ENCODE measurements around the gene RNF157.
"Not testable (repeated sequence)": the region's sequence is repeated elsewhere in the genome, so short reads cannot be mapped to it uniquely, and the experiment has no call there.

The RNF157 gene

DNA sequence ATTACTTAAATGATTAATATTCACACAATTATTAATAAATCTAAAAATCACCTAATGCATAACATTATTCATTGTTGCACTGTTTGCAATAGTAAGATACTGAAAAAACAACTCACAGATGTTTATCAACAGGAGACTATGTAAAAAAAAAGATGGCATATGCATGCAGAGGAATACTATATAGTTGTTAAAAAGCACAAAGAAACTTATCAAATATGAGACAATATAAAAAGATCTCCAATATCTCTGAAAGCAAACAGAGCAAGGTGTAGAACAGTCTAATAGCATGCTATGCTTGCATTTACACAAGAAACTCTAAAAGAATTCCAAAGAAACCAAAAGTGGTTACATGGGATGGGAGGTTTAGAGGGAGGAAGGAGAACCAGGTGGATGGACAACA lies 3.7 kb downstream of the RNF157 start:
- Histone ChIP-seq H3K79me2 (no peaks in the 10 kb centered on the region), H3K27me3 (ENCODE audit: control insufficient read depth, insufficient read depth, low read length) (no peaks in the 10 kb centered on the region), H3K9ac (no peak overlapping the region), H3K4me2 (ENCODE audit: low read length) (no peak overlapping the region), H3K27ac (no peak overlapping the region), H3K4me3 (ENCODE audit: low read depth, low read length) (no peak overlapping the region), H2AFZ (no peak overlapping the region), H3K9me3 (ENCODE audit: control insufficient read depth, low read length) (no peaks in the 10 kb centered on the region), H3K36me3 (ENCODE audit: control insufficient read depth, insufficient read depth, low read length) (no peaks in the 10 kb centered on the region), H3K4me1 (peaks cover 3% of the 10 kb centered on the region)
- TF ChIP-seq, protein P1, sequence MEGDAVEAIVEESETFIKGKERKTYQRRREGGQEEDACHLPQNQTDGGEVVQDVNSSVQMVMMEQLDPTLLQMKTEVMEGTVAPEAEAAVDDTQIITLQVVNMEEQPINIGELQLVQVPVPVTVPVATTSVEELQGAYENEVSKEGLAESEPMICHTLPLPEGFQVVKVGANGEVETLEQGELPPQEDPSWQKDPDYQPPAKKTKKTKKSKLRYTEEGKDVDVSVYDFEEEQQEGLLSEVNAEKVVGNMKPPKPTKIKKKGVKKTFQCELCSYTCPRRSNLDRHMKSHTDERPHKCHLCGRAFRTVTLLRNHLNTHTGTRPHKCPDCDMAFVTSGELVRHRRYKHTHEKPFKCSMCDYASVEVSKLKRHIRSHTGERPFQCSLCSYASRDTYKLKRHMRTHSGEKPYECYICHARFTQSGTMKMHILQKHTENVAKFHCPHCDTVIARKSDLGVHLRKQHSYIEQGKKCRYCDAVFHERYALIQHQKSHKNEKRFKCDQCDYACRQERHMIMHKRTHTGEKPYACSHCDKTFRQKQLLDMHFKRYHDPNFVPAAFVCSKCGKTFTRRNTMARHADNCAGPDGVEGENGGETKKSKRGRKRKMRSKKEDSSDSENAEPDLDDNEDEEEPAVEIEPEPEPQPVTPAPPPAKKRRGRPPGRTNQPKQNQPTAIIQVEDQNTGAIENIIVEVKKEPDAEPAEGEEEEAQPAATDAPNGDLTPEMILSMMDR (IDR thresholded peaks at IDR 0.05), result no peak

DNA sequence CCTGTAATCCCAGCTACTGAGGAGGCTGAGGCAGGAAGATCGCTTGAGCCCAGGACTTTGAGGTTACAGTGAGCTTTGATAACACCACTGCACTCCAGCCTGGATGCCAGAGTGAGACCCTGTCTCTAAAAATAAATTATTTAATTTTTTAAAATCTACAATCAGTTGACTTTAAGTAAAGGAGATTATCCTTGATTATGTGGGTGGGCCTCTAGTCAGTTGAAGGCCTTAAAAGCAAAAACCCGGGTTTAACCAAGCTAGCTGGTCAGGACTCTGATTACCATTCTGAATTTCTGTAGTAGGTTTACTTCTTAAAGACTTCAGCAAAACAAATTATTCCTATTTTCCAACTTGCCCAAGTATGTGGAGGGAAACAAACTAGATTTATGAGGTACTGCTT lies 4.4 kb downstream of the RNF157 start:
- Histone ChIP-seq H2AFZ (no peak overlapping the region), H3K36me3 (ENCODE audit: control insufficient read depth, insufficient read depth, low read length) (no peaks in the 10 kb centered on the region), H3K4me1 (no peaks in the 10 kb centered on the region), H3K79me2 (no peaks in the 10 kb centered on the region), H3K9me3 (ENCODE audit: control insufficient read depth, low read length) (no peaks in the 10 kb centered on the region), H3K9ac (no peak overlapping the region), H3K4me3 (ENCODE audit: low read depth, low read length) (no peak overlapping the region), H3K4me2 (ENCODE audit: low read length) (no peak overlapping the region), H3K27me3 (ENCODE audit: control insufficient read depth, insufficient read depth, low read length) (no peaks in the 10 kb centered on the region), H3K27ac (no peak overlapping the region)
- TF ChIP-seq, protein P1 (IDR thresholded peaks at IDR 0.05), result no peak

DNA sequence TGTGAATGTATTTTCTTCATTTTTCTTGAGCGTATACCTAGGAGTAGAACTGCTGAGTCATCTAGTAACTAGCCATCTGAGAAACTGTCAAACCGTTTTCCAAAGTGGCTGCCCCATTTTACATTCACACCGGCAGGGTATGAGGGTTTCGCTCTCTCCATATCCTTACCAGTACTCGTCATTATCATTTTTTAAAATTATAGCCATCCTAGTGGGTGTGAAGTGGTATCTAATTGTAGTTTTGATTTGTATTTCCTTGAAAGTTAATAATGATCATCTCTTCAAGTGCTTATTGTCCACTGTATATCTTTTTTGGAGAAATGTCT lies 6.0 kb downstream of the RNF157 start:
- Histone ChIP-seq H3K4me1 (no peaks in the 10 kb centered on the region), H3K4me3 (ENCODE audit: low read depth, low read length) (no peak overlapping the region), H3K36me3 (ENCODE audit: control insufficient read depth, insufficient read depth, low read length) (no peaks in the 10 kb centered on the region)

DNA sequence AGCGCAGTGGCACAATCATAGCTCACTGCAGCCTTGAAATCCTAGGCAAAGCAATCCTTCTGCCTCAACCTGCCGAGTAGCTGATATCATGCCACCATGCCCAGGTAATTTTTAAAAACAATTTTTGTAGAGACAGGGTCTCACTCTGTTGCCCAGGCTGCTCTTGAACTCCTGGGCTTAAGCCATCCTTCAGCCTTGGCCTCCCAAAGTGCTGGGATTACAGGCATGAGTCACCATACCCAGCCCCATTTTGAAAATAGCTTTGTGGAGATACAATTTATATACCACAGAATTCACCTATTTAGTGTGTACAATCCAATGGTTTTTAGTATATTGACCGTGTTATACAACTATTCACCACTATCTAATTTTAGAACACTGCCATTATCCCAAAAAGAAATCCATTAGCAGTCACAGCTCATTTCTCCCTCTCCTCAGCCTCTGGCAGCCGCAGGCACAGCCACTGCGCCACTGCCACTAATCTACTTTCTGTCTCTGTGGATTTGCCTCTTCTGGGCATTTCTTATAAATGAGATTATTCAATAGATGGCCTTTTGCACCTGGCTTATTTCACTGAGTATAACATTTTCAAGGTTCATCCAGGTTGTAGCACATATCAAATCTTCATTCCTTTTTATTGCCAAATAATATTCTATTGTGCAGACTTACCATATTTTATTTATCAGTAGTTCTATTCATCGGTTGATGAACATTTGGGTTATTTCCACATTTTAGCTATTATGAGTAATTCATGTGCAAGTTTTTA lies 6.5 kb downstream of the RNF157 start:
- peaks cover 5% of the 10 kb centered on the region for H3K79me2 ChIP-seq
- TF ChIP-seq, protein P1 (IDR thresholded peaks at IDR 0.05), result no peak
- H3K9me3 ChIP-seq (ENCODE audit: control insufficient read depth, low read length), result no peaks in the 10 kb centered on the region
- H3K36me3 ChIP-seq (ENCODE audit: control insufficient read depth, insufficient read depth, low read length), result no peaks in the 10 kb centered on the region
- no peaks in the 10 kb centered on the region for H3K4me1 ChIP-seq
- H3K27me3 ChIP-seq (ENCODE audit: control insufficient read depth, insufficient read depth, low read length), result no peaks in the 10 kb centered on the region
- H3K4me2 ChIP-seq (ENCODE audit: low read length), result no peak overlapping the region
- no peak overlapping the region for H3K27ac ChIP-seq
- no peak overlapping the region for H2AFZ ChIP-seq
- H3K9ac ChIP-seq, result no peak overlapping the region
- no peak overlapping the region for H3K4me3 ChIP-seq (ENCODE audit: low read depth, low read length)

More for the DNA sequence above, 6.0 kb downstream of the RNF157 start:
- Histone ChIP-seq H3K4me2 (ENCODE audit: low read length) (no peak overlapping the region), H3K27me3 (ENCODE audit: control insufficient read depth, insufficient read depth, low read length) (no peaks in the 10 kb centered on the region), H3K9ac (no peak overlapping the region), H2AFZ (no peak overlapping the region), H3K27ac (no peak overlapping the region), H3K9me3 (ENCODE audit: control insufficient read depth, low read length) (no peaks in the 10 kb centered on the region), H3K79me2 (peaks cover 5% of the 10 kb centered on the region)
- TF ChIP-seq, protein P1 (IDR thresholded peaks at IDR 0.05), result no peak

DNA sequence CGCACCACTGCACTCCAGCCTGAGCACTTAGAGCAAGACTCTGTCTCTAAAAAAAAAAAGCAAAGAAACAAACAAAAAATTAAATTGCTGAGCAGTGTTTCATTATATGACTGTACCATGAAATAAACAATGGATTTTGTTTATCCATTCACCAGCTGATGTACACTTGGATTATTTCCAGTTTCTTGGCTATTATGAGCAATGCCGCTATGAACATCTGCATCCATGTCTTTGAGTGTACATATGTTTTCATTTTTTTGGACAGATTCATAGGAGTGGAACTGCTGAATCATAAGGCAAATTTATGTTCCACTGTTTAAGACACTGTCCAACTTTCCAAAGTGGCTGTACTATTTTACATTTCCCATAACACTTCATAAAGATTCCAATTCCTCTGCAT lies 8.0 kb downstream of the RNF157 start:
- Histone ChIP-seq H3K9ac (no peak overlapping the region), H3K4me3 (ENCODE audit: low read depth, low read length) (no peak overlapping the region), H2AFZ (no peak overlapping the region), H3K4me2 (ENCODE audit: low read length) (no peak overlapping the region), H3K27me3 (ENCODE audit: control insufficient read depth, insufficient read depth, low read length) (no peaks in the 10 kb centered on the region), H3K4me1 (no peaks in the 10 kb centered on the region), H3K79me2 (peaks cover 5% of the 10 kb centered on the region), H3K9me3 (ENCODE audit: control insufficient read depth, low read length) (no peaks in the 10 kb centered on the region), H3K36me3 (ENCODE audit: control insufficient read depth, insufficient read depth, low read length) (no peaks in the 10 kb centered on the region), H3K27ac (no peak overlapping the region)
- TF ChIP-seq, protein P1 (IDR thresholded peaks at IDR 0.05), result no peak

DNA sequence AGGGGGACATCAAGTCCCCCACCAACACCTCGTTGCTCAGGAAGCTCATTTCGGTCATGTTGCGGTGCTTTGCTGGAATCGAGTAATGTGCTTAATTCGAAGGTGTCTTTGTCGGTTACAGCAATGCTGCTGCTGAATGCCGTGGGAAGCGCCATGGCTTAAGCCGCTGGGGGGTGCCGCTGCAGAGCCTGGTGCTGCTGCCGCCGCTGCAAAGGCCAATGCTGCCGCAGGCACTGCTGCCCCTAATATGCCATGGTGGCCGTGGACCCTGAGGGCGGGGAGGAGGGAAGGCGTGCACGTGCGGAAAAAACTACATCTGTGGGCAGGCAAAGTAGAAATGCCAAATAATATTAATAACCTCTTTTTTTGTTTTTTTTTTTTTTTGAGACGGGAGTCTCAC lies 13.5 kb downstream of the RNF157 start:
- H3K27me3 ChIP-seq (ENCODE audit: control insufficient read depth, insufficient read depth, low read length); H3K4me1 ChIP-seq; H3K36me3 ChIP-seq (ENCODE audit: control insufficient read depth, insufficient read depth, low read length); H3K9ac ChIP-seq; H3K4me3 ChIP-seq (ENCODE audit: low read depth, low read length); H3K79me2 ChIP-seq; H3K9me3 ChIP-seq (ENCODE audit: control insufficient read depth, low read length); H3K4me2 ChIP-seq (ENCODE audit: low read length); H3K27ac ChIP-seq; H2AFZ ChIP-seq: not testable (repeated sequence)

DNA sequence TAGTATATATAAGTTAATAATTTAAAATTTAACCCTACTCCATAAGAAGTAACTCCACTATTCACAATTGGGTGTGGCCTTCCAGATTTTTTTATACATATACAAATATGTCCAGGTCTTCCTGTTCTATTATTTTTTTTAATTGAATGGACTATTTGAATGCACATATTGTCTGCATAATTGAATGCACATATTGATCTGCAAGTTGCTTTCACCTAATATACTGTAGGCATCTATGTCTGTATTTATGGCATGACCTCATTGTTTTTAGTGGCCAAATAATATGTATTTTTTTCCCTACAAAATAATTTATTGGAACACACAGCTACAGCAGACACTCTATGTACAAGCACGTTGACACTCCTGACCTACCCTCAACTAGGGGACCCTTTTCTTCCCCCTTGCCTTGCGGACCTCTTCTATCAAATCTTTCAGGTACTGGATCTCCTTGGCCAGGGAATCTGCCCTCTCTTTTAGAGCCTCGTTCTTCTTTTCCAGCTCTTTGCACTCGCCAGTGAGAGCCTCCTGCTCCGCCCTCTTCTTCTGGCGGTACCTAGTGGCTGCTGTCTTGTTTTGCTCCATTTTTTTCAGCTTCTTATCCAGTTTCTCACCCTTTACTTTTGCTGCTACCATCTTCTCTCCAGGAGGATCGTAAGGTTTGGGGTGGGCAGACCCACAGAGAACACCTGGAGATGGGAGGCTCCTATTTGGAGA lies 14.8 kb downstream of the RNF157 start:
- H3K27me3 ChIP-seq (ENCODE audit: control insufficient read depth, insufficient read depth, low read length); H3K9me3 ChIP-seq (ENCODE audit: control insufficient read depth, low read length); H3K27ac ChIP-seq; H3K9ac ChIP-seq; H3K79me2 ChIP-seq; H2AFZ ChIP-seq; H3K4me3 ChIP-seq (ENCODE audit: low read depth, low read length); H3K4me1 ChIP-seq; H3K36me3 ChIP-seq (ENCODE audit: control insufficient read depth, insufficient read depth, low read length); H3K4me2 ChIP-seq (ENCODE audit: low read length): not testable (repeated sequence)

Measured in parathyroid adenoma (tissue), 2 donors.